Mononuclear cell (primary cell): ENCODE measurements around the gene CCDC59. TPM values are rescaled to one million over a fixed set of nuclear protein-coding genes. Genes with fewer than 3 reads are reported as not detected.

Experiments used
- H3K27me3 ChIP-seq: 2 replicates; pipeline ENCODE4 v1.6.0; 2011; ENCODE audit warnings: low read length, control low read depth; ENCODE audit not compliant: insufficient read depth
- H3K4me1 ChIP-seq: 2 replicates; pipeline ENCODE4 v1.5.1; 2011; ENCODE audit warnings: mild to moderate bottlenecking, low read length, control low read depth; ENCODE audit not compliant: insufficient read depth
- H3K4me3 ChIP-seq: 2 replicates; pipeline ENCODE4 v1.5.1; 2011; ENCODE audit warnings: mild to moderate bottlenecking, low read length, moderate library complexity
- H3K9me3 ChIP-seq: 2 replicates; pipeline ENCODE4 v1.5.1; 2011; ENCODE audit warnings: low read depth, mild to moderate bottlenecking, control low read depth, low read length
- total RNA-seq: library from RNA; depleted of rRNA; stranded (reverse); fragments of >200 nt; gene quantifications from one replicate; pipeline ENCODE4 v1.2.3, GENCODE V29; 2012

CCDC59 gene
- total RNA-seq, 1 donor, result 232 TPM

DNA sequence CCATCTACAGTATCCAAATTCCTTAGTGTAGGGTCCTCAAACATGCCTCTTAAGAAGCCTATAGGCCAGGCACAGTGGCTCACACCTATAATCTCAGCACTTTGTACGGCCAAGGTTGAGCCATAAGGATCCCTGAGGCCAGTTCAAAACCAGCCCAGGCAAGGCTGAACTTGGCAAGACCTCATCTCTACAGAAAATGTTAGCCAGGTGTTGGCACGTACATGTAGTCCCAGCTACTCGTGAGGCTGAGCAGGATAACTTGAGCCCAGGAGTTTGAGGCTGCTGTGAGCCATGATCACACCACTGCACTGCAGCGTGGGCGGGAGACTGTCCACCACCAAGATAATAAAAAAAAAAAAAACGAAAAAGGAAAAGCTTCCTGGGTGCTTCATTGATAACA, 6.8 kb downstream of the CCDC59 start:
- H3K4me1 ChIP-seq, result peaks cover 4% of the 10 kb centered on the region
- no peaks in the 10 kb centered on the region for H3K9me3 ChIP-seq
- H3K4me3 ChIP-seq, result no peak overlapping the region
- no peaks in the 10 kb centered on the region for H3K27me3 ChIP-seq

DNA sequence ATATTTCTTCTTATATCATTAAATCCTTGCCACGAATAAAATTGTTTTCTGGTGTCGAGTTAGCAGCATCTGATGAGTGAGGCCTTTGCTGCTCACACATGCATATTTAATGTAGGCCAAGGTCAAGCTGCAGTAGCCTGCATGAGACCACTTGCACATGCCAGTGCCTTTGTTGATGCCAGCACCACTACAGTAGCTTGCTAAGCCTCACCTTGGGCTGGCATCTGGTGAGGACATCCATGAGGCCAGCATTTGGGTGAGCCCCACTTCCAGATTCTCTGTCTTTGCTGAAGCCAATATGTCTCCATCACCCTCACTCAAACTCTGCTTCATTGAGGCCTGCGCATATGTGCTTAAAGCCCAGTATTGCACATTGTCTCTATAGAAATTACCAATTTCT, 8.0 kb downstream of the CCDC59 start:
- no peaks in the 10 kb centered on the region for H3K27me3 ChIP-seq
- H3K9me3 ChIP-seq, result no peaks in the 10 kb centered on the region
- no peaks in the 10 kb centered on the region for H3K4me1 ChIP-seq
- no peak overlapping the region for H3K4me3 ChIP-seq

GRCh38 chr12:82329508-82329907, 28.7 kb downstream of the CCDC59 start:
- Histone ChIP-seq H3K4me1 (no peaks in the 10 kb centered on the region), H3K4me3 (no peak overlapping the region), H3K9me3 (no peaks in the 10 kb centered on the region), H3K27me3 (no peaks in the 10 kb centered on the region)

DNA sequence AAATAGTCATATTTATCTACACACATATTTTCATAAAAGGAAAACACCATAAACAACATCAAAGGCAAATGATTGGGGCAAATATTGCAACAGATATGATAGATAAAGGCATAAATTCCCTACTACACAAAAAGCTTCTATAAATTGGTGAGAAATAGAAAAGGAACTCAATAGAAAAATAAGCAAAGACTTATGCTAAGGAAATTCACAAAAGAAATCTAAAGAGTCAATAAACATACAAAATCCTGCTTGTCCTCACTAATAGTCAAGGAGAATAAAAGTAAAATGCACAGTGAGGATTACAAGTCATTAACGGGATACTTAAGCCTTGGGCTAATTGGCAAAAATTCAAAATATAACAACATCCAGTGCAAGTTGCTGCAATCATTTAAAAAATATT, 30.3 kb downstream of the CCDC59 start:
- Histone ChIP-seq H3K27me3 (no peaks in the 10 kb centered on the region), H3K9me3 (no peaks in the 10 kb centered on the region), H3K4me1 (no peaks in the 10 kb centered on the region), H3K4me3 (no peak overlapping the region)

DNA sequence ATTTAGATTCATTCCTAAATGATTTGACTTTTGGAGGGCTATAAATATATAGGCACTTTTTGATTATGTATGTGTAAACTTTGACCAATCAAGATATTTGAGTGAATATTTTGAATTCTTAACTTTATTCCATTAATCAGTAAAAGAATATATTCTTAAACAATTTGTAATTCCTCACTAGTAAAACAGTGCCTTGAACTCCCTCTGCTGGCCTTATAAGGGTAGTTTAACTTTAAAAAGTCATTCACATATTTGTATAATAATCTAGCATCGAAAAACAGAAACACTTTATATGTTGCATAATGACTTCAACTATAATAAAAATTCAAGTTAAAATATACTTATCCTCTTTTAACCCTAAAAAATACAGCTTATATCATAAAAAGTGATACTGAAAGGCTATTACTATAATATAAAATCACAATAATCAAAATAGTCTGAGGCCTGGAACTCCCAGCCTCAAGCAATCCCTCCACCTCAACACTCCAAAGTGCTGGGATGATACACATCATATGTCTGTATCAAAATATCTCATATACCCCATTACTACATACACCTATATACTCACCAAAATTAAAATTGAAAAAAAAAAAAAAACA, 31.2 kb downstream of the CCDC59 start:
- Histone ChIP-seq H3K4me1 (no peaks in the 10 kb centered on the region), H3K9me3 (no peaks in the 10 kb centered on the region), H3K4me3 (no peak overlapping the region), H3K27me3 (no peaks in the 10 kb centered on the region)

DNA sequence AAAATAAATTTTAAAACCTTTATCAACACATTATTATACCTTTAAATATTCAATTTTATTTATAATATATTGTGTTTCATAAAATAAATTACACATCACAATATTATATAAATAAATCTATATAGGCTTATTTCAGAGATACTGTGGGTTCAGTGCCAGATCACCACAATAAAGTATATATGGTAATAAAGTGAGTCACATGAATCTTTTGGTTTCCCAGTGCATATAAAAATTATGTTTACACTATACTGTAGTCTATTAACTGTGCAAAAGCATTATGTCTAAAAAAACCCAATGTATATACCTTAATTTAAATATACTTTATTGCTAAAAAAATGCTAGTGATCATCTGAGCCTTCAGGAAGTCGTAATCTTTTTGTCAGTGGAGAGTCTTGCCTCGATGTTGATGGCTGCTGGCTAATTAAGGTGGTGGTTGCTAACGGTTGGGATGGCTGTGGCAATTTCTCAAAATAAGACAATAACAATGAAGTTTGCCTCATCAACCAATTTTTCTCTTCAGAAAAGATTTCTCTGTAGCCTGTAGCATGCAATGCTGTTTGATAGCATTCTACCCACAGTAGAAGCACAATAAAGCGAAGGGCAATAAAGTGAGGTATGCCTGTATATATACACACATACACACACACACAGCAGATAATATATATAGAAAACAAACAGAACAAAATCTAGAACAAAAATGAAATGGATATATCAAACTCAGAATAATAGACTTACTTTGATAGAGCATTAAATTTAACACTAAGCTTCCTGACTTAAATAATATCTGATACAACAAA, 32.4 kb downstream of the CCDC59 start:
- H3K27me3 ChIP-seq, result no peaks in the 10 kb centered on the region
- H3K4me3 ChIP-seq, result no peak overlapping the region
- no peaks in the 10 kb centered on the region for H3K4me1 ChIP-seq
- H3K9me3 ChIP-seq, result no peaks in the 10 kb centered on the region

DNA sequence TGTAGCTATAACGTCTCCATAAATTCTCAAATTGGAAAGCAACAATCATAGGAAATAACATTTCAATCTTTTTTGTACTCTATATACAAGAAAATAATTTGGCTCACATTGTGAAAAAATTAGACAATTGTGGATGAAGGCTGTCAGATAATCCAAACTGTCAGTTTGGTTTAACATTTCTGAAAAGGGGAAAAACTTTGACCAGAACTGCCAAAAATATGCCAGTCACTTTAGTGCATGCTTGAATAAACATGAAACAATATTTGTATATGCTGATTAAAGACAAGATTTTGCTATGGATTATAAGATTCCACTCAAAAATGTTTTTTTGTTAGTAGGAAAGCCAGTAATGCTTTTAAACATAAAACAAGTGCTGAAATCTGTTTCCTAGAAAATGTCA, 38.9 kb downstream of the CCDC59 start:
- Histone ChIP-seq H3K9me3 (no peaks in the 10 kb centered on the region), H3K4me1 (no peaks in the 10 kb centered on the region), H3K4me3 (no peak overlapping the region), H3K27me3 (peaks cover 3% of the 10 kb centered on the region)

GRCh38 chr12:82314406-82314892, 43.7 kb downstream of the CCDC59 start:
- Histone ChIP-seq H3K27me3 (peaks cover 3% of the 10 kb centered on the region), H3K9me3 (no peaks in the 10 kb centered on the region), H3K4me1 (no peaks in the 10 kb centered on the region)

More at GRCh38 chr12:82314406-82314892, 43.7 kb downstream of the CCDC59 start:
- H3K4me3 ChIP-seq, result no peak overlapping the region

Other genes with a start within 250 kb of the CCDC59 start
- gene METTL25, start 142 bp upstream of the CCDC59 start, total RNA-seq, result 45.8 TPM